ENCODE data around the gene BCL2. TPM values are rescaled to one million over a fixed set of nuclear protein-coding genes. Genes with fewer than 3 reads are reported as not detected.

Gene BCL2
- 2.7 and 3.6 TPM in 2 replicates for total RNA-seq

DNA sequence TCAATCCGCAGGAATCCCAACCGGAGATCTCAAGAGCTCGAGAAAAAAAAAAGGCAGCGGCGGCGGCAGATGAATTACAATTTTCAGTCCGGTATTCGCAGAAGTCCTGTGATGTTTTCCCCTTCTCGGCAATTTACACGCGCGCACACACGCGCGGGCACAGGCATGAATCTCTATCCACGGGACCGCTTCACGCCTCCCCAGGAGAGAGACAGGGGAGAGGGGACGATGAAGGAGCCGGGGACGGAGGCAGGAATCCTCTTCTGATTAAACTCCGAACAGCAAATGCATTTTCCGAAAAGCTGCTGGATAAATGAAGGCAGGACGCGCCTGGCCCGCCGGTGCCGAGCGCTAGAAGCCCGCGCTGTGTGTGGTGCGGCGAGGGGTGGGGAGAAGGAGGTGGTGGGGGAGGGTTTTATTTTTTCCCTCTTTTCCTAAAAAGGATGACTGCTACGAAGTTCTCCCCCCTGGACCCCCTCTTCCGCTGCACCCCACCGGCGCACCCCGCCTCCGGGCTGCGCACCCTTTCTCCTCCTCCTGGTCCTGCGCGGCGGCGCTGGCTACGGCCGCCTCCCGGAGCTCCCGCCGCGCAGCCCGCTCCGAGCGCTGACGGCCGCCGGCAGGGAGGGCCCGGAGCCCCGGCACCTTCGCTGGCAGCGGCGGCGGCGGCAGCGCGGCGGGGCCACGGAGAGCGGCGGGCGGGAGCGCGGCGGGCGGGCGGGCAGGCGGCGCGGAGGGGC is at the start of gene BCL2:
Gene BCL2 (minus strand): TSS at position 387 of the 740 bp plus-strand sequence.

DNA sequence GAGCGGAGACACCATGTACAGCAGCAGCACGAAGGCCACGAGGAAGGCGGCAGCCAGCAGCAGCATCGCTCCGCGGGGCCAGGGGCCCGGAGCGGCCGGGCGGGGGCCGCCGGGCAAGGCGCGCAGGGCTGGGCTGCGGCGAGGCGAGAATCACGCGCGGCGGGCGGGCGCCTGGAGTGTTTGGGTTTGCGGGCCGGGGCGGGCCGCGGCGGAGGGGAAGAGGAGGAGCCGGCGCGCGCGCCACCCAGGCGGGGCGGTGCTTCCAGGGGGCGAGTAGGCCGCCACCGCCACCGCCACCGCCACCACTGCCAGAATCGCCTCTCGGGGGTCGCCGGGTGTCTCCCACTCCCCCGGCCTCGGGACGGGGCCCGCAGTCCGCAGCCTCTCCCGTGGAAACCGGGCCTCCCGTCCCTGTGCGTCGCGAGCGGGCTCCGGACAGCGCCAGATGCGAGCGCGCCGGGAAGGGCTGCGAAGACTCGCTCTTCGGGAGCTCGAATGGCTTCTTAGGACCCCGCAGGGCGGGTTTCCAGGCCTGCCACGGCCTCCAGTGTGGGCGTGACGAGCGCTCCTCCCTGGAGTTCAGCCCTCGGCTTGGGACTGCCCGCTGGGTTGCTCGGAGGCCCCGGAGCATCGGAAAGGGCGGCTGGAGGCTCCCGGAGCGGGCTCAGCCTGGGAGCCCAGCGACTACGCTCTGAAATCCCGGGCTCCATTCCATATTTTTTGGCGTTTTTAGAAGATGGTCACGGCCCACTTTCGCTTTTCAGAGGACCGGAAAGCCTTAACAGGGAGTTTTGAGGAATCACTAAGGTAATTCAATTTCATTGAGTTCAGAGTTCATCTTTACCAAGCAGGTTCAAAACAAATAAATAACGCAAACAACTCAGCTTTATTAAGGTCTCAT is 47.7 kb upstream of the BCL2 start, which contains the start of gene KDSR:
Gene KDSR (minus strand): TSS at position 154 of the 901 bp plus-strand sequence. CDS start 88 bp downstream, at position 66.

Other genes starting within 250 kb of the BCL2 start
- gene KDSR, start 47.4 kb upstream of the BCL2 start, total RNA-seq, result 49.7 and 70.7 TPM in 2 replicates
- 51.6 and 52.9 TPM in 2 replicates for gene VPS4B, start 102.7 kb upstream of the BCL2 start, total RNA-seq
- not detected in 2 replicates for gene SERPINB5, start 157.2 kb upstream of the BCL2 start, total RNA-seq
- gene SERPINB12, start 222.6 kb upstream of the BCL2 start, total RNA-seq, result not detected in 2 replicates